ENCODE measurements around the gene HOGA1.

DNA sequence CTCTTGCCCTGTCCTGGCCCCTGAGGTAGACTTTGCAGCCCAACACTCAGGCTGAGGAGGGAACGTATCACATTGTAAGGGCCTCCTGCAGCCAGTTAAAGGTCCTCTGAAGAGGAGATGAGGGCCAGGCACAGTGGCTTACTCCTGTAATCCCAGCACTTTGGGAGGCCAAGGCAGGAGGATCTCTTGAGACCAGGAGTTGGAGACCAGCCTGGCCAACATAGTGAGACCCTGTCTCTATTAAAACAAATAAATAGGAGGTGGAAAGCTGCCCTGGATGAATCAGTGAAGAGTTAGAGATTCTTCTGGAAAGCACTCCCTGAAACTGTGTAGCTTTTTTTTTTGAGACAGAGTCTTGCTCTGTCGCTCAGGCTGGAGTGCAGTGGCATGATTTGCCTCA is 3.0 kb downstream of the HOGA1 start:
- TF ChIP-seq, protein P1, sequence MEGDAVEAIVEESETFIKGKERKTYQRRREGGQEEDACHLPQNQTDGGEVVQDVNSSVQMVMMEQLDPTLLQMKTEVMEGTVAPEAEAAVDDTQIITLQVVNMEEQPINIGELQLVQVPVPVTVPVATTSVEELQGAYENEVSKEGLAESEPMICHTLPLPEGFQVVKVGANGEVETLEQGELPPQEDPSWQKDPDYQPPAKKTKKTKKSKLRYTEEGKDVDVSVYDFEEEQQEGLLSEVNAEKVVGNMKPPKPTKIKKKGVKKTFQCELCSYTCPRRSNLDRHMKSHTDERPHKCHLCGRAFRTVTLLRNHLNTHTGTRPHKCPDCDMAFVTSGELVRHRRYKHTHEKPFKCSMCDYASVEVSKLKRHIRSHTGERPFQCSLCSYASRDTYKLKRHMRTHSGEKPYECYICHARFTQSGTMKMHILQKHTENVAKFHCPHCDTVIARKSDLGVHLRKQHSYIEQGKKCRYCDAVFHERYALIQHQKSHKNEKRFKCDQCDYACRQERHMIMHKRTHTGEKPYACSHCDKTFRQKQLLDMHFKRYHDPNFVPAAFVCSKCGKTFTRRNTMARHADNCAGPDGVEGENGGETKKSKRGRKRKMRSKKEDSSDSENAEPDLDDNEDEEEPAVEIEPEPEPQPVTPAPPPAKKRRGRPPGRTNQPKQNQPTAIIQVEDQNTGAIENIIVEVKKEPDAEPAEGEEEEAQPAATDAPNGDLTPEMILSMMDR (IDR thresholded peaks at IDR 0.05; ENCODE audit: low read depth, low read length) = no peak
- no peak for TF ChIP-seq EZH2phosphoT487 (IDR thresholded peaks at IDR 0.05; ENCODE audit: low read depth)
